Heart right ventricle (tissue), 16 donors: ENCODE results near the gene ZNF665. TPM values are rescaled to one million over a fixed set of nuclear protein-coding genes. Genes with fewer than 3 reads are reported as not detected.
"Not testable (repeated sequence)": the region's sequence is repeated elsewhere in the genome, so short reads cannot be mapped to it uniquely, and the experiment has no call there.

ENCODE experiments used
- ATAC-seq, 8 donors: fragments of 200-7000 bp; cut with Tn5 transposase; one replicate each; pipeline ENCODE4 v1.9.1; 2020; ENCODE audit warnings: mild to moderate bottlenecking in 8 of 8, moderate library complexity in 8 of 8, moderate number of reproducible peaks in 1 of 8
- DNase-seq, 2 donors: peaks; one replicate each; pipeline ENCODE4 v3.0.0-alpha.2; 2020
- H3K27ac ChIP-seq, 10 donors: fragments of 200-600 bp; sonication (generic) in 2 of 10; one replicate each; pipeline versions ENCODE4 v1.5.0 to v1.8.0; 2020 to 2022; ENCODE audit warnings: mild to moderate bottlenecking in 3 of 10
- H3K27me3 ChIP-seq, 7 donors: fragments of 200-600 bp; one replicate each; pipeline ENCODE4 v1.8.0; 2021 to 2022; ENCODE audit warnings: mild to moderate bottlenecking in 2 of 7
- H3K36me3 ChIP-seq, 9 donors: fragments of 200-600 bp; sonication (generic) in 1 of 9; one replicate each; pipeline versions ENCODE4 v1.5.0 to v1.8.0; 2020 to 2022; ENCODE audit warnings: mild to moderate bottlenecking in 2 of 9
- H3K4me1 ChIP-seq, 9 donors: fragments of 200-600 bp; sonication (generic) in 1 of 9; one replicate each; pipeline versions ENCODE4 v1.5.0 to v1.8.0; 2020 to 2022; ENCODE audit warnings: mild to moderate bottlenecking in 4 of 9
- H3K4me3 ChIP-seq, 10 donors: fragments of 200-600 bp; sonication (generic) in 2 of 10; one replicate each; pipeline versions ENCODE4 v1.5.0 to v1.8.0; 2020 to 2022; ENCODE audit warnings: mild to moderate bottlenecking in 7 of 10, moderate library complexity in 2 of 10
- H3K9me3 ChIP-seq, 11 donors: fragments of 200-600 bp in 10 of 11; sonication (generic) in 2 of 11; one replicate each; pipeline versions ENCODE4 v1.5.0 to v1.8.0; 2013 to 2022; ENCODE audit warnings: mild to moderate bottlenecking in 2 of 11, control low read depth in 1 of 11, moderate library complexity in 1 of 11
- CTCF ChIP-seq, 9 donors: fragments of 200-600 bp; sonication (generic) in 2 of 9; IDR thresholded peaks; one replicate each; pipeline versions ENCODE4 v1.5.0 to v1.8.0; 2021 to 2022; ENCODE audit warnings: antibody characterized with exemption in 9 of 9, mild to moderate bottlenecking in 5 of 9, moderate library complexity in 1 of 9
- WGBS, 2 donors: extraction: QIAGEN DNeasy Blood & Tissue Kit; methylation state at CpG; one replicate each; pipeline ENCODE4 v1.1.7; 2013; ENCODE audit warnings: inconsistent platforms in 1 of 2; 5-methylcytosine and 5-hydroxymethylcytosine counted together
- intact Hi-C, 10 donors: fragments of 100-400 bp; cut with DNase I; formaldehyde crosslinking; loops; one replicate each; pipeline versions ENCODE4 v1.11.1 to v1.14.2; 2022
- polyA plus RNA-seq, 2 donors: library from polyadenylated mRNA; stranded (reverse); fragments of 200-250 nt; gene quantifications; one replicate each; pipeline ENCODE4 v1.2.3, GENCODE V29; 2013
- total RNA-seq, 10 donors: library from RNA; stranded (reverse); fragmentation: NEBNext Ultra II Directional in 3 of 10; extraction: Animal tissue kit (Norgen Biotek cat#: 25700) in 3 of 10; gene quantifications; one replicate each; pipeline versions ENCODE4 v1.2.1 to v1.2.4, GENCODE V29; 2021 to 2023
- donor health status: Arrhythmogenic right ventricular cardiomyopathy.
- donor health status: ischemic (EF 13 %, LVEDD 7.1; RV severe dilation, severe dysfunction).
- donor health status: healthy with polysubstance abuse.
- donor health status: DM: no; HTN: yes; CAD: no.
- donor health status: DM: no; HTN: no; CAD: no.
- donor health status: ischemic (EF 25% LVEDD 6.9; RV normal size, moderate dysfunction).
- donor health status: ischemic (EF 25% LVEDD 5.7; RV mildly dilated, moderate dysfunction).
- donor health status: healthy.
- donor health status: DM: yes; HTN: yes; CAD: no.
- donor health status: Ischemic cardiomyopathy.
- donor health status: ischemic (EF 35%, LVEDD 5.7; RV mildly dilated, moderate dysfunction).
- donor health status: nonischemic (EF 11% LVEDD 7.7; RV severe dilation, severe dysfunction).
- donor health status: DM: yes; HTN: yes; CAD: no.
- donor health status: PGD.
- donor health status: ischemic (EF 29% LVEDD 5.4; RV normal size, mild dysfunction).
- donor health status: nonischemic (EF 23%, LVEDD 6.1; RV moderate dilation, normal function).

Gene ZNF665
- total and polyA plus RNA-seq, 12 donors, result 0.75 to 3.3 (median 1.3) TPM

GRCh38 chr19:53131085-53131590 is 62.0 kb downstream of the ZNF665 start:
- Histone ChIP-seq H3K4me1 (peaks cover 9 to 33% (median 25%) of the 10 kb centered on the region in 9 donors), H3K4me3 (peak overlapping the region in 6 of 10 donors; percentile 0 to 75 (median 64)), H3K27ac (peak overlapping the region in 8 of 10 donors; percentile 7 to 92 (median 72)), H3K9me3 (peaks cover 0 to 34% (median 0%) of the 10 kb centered on the region in 11 donors), H3K27me3 (peaks cover 0 to 3% (median 0%) of the 10 kb centered on the region in 7 donors), H3K36me3 (peaks cover 0 to 3% (median 0%) of the 10 kb centered on the region in 9 donors)
- intact Hi-C loops, result loop anchor here in 2 of 10 donors (1.0 to 5.0 kb wide), 3 partner anchors 26 to 54 kb away; partner anchors contain the start of gene ZNF160 (in 1 of the 2)
- ATAC-seq (peak in 3 of 8 donors; percentile 18 to 69 (median 51)), DNase-seq (no peak)
- TF ChIP-seq CTCF (IDR thresholded peaks at IDR 0.05), result no peak
- 77 to 82% methylated on average over 4 of the region's 4 CpGs for WGBS, 2 donors

- DNase-seq (peak in 1 of 2 donors; percentile 11), ATAC-seq (peak in 3 of 8 donors; percentile 34 to 55 (median 42))
- TF ChIP-seq CTCF (IDR thresholded peaks at IDR 0.05), result no peak
- Histone ChIP-seq H3K36me3 (peaks cover 0 to 3% (median 0%) of the 10 kb centered on the region in 9 donors), H3K27me3 (peaks cover 0 to 3% (median 0%) of the 10 kb centered on the region in 7 donors), H3K4me1 (peaks cover 9 to 33% (median 25%) of the 10 kb centered on the region in 9 donors), H3K27ac (peak overlapping the region in 8 of 10 donors; percentile 7 to 92 (median 72)), H3K4me3 (peak overlapping the region in 4 of 10 donors; percentile 0 to 75 (median 2)), H3K9me3 (peaks cover 0 to 28% (median 0%) of the 10 kb centered on the region in 11 donors)
- intact Hi-C loops, result loop anchor here in 1 of 10 donors (2.0 to 5.0 kb wide), 2 partner anchors 28 to 53 kb away; partner anchors contain the start of gene ZNF160
- WGBS, 2 donors, result 60 to 66% methylated on average over 7 of the region's 7 CpGs
These were observed 62.7 kb downstream of the ZNF665 start for GRCh38 chr19:53130506-53130905.

GRCh38 chr19:53126733-53127526 is 66.2 kb downstream of the ZNF665 start:
- DNase-seq, result not testable (repeated sequence)
- H3K36me3 ChIP-seq, result peaks cover 0 to 22% (median 0%) of the 10 kb centered on the region in 9 donors

GRCh38 chr19:53123400-53123799 is 69.8 kb downstream of the ZNF665 start:
- intact Hi-C loops, result no loop called here
- 67 to 71% methylated on average over 7 of the region's 7 CpGs for WGBS, 2 donors

More at GRCh38 chr19:53126733-53127526, 66.2 kb downstream of the ZNF665 start:
- peaks cover 7 to 27% (median 20%) of the 10 kb centered on the region in 9 donors for H3K4me1 ChIP-seq
- H3K27ac ChIP-seq, result peak overlapping the region in 3 of 10 donors; percentile 56 to 59 (median 58)
- H3K27me3 ChIP-seq, intact Hi-C loops, H3K9me3 ChIP-seq, H3K4me3 ChIP-seq: not testable (repeated sequence)
- WGBS, 2 donors, result 60 to 65% methylated on average over 8 of the region's 15 CpGs
- ATAC-seq, result peak; percentile 18 to 76 (median 57)

More at GRCh38 chr19:53123400-53123799, 69.8 kb downstream of the ZNF665 start:
- no peak overlapping the region for H3K27ac ChIP-seq
- TF ChIP-seq CTCF (IDR thresholded peaks at IDR 0.05), result no peak
- peak in 4 of 8 donors; percentile 40 to 81 (median 53) for ATAC-seq
- H3K36me3 ChIP-seq, result peaks cover 0 to 42% (median 0%) of the 10 kb centered on the region in 9 donors
- H3K4me1 ChIP-seq, result peaks cover 0 to 6% (median 0%) of the 10 kb centered on the region in 9 donors
- no peak overlapping the region for H3K4me3 ChIP-seq
- DNase-seq, result no peak
- H3K9me3 ChIP-seq, result peaks cover 0 to 22% (median 0%) of the 10 kb centered on the region in 11 donors
- no peaks in the 10 kb centered on the region for H3K27me3 ChIP-seq

Other genes starting within 250 kb of the ZNF665 start
- 10 to 100 TPM in 1 of 10 donors, 1 to 10 TPM in 9; 3.8 to 11.8 (median 5.6) TPM for gene ZNF816, start 230.5 kb downstream of the ZNF665 start, total RNA-seq
- gene ZNF816, start 230.5 kb downstream of the ZNF665 start, polyA plus RNA-seq, result 1 to 10 TPM; 1.6 to 1.9 TPM
- gene ERVV-1, start 179.4 kb downstream of the ZNF665 start, total RNA-seq, result under 1 TPM in 1 of 10 donors, not detected in 9; 0.19 TPM
- under 1 TPM in 1 of 2 donors, not detected in 1; 0.03 TPM for gene ERVV-1, start 179.4 kb downstream of the ZNF665 start, polyA plus RNA-seq
- gene ERVV-2, start 148.6 kb downstream of the ZNF665 start, total RNA-seq, result not detected
- not detected for gene ERVV-2, start 148.6 kb downstream of the ZNF665 start, polyA plus RNA-seq
- gene ZNF160, start 89.9 kb downstream of the ZNF665 start, total RNA-seq, result 10 to 100 TPM in 9 of 10 donors, 1 to 10 TPM in 1; 9.8 to 22.9 (median 18.5) TPM
- 10 to 100 TPM in 1 of 2 donors, 1 to 10 TPM in 1; 9.1 to 25.9 TPM for gene ZNF160, start 89.9 kb downstream of the ZNF665 start, polyA plus RNA-seq
- gene ZNF415, start 60.4 kb downstream of the ZNF665 start, total RNA-seq, result 10 to 100 TPM; 18.7 to 32.5 (median 22.8) TPM
- gene ZNF415, start 60.4 kb downstream of the ZNF665 start, polyA plus RNA-seq, result 10 to 100 TPM in 1 of 2 donors, 1 to 10 TPM in 1; 9.5 to 19.8 TPM
- gene ZNF347, start 34.3 kb downstream of the ZNF665 start, total RNA-seq, result 10 to 100 TPM in 2 of 10 donors, 1 to 10 TPM in 8; 5.4 to 11.3 (median 7.2) TPM
- gene ZNF347, start 34.3 kb downstream of the ZNF665 start, polyA plus RNA-seq, result 1 to 10 TPM; 2.0 to 3.2 TPM
- gene ZNF677, start 61.5 kb upstream of the ZNF665 start, total RNA-seq, result 10 to 100 TPM; 16.9 to 28.0 (median 22.5) TPM
- 10 to 100 TPM in 1 of 2 donors, 1 to 10 TPM in 1; 7.9 to 14.3 TPM for gene ZNF677, start 61.5 kb upstream of the ZNF665 start, polyA plus RNA-seq
- gene VN1R2, start 64.9 kb upstream of the ZNF665 start, total RNA-seq, result not detected
- gene VN1R2, start 64.9 kb upstream of the ZNF665 start, polyA plus RNA-seq, result not detected
- gene VN1R4, start 74.4 kb upstream of the ZNF665 start, total RNA-seq, result not detected
- gene VN1R4, start 74.4 kb upstream of the ZNF665 start, polyA plus RNA-seq, result not detected
- 1 to 10 TPM; 2.7 to 4.9 (median 3.8) TPM for gene ZNF845, start 140.4 kb upstream of the ZNF665 start, total RNA-seq
- 1 to 10 TPM; 1.3 to 2.2 TPM for gene ZNF845, start 140.4 kb upstream of the ZNF665 start, polyA plus RNA-seq
- gene ZNF525, start 172.3 kb upstream of the ZNF665 start, total RNA-seq, result 1 to 10 TPM; 2.1 to 4.8 (median 3.7) TPM
- 1 to 10 TPM; 2.1 to 3.3 TPM for gene ZNF525, start 172.3 kb upstream of the ZNF665 start, polyA plus RNA-seq
- gene ZNF765, start 201.8 kb upstream of the ZNF665 start, total RNA-seq, result 1 to 10 TPM; 2.6 to 5.4 (median 4.1) TPM
- 1 to 10 TPM; 2.4 to 3.4 TPM for gene ZNF765, start 201.8 kb upstream of the ZNF665 start, polyA plus RNA-seq
- gene ZNF761, start 238.6 kb upstream of the ZNF665 start, total RNA-seq, result 1 to 10 TPM; 2.4 to 4.2 (median 3.4) TPM
- 1 to 10 TPM; 2.8 to 6.9 TPM for gene ZNF761, start 238.6 kb upstream of the ZNF665 start, polyA plus RNA-seq